ENCODE results near the gene APOB. TPM values are rescaled to one million over a fixed set of nuclear protein-coding genes. Genes with fewer than 3 reads are reported as not detected.

Gene APOB
- total and polyA plus RNA-seq, 2 of the 13 experiments (the other 11 are each of a cell fraction or from before 2014, with no cell fraction given): 1,569 to 2,515 TPM

GRCh38 chr2:21070341-21071257, 26.7 kb upstream of the APOB start (continued):
- TF ChIP-seq ZNF646 (CRISPR knock-in tag; IDR thresholded peaks at IDR 0.05) (no peak; the same call in 1 of the 2 replicates), MIXL1 (CRISPR knock-in tag; IDR thresholded peaks at IDR 0.05) (peak; percentile 69), IKZF5 (CRISPR knock-in tag; IDR thresholded peaks at IDR 0.05) (peak; percentile 91), MAX (IDR thresholded peaks at IDR 0.05) (peak; percentile 67), FOXC1 (CRISPR knock-in tag; IDR thresholded peaks at IDR 0.05; ENCODE audit: borderline replicate concordance) (peak; percentile 92; the same call in 1 of the 2 replicates), ZNF790 (CRISPR knock-in tag; IDR thresholded peaks at IDR 0.05; ENCODE audit: borderline replicate concordance) (peak; percentile 37; the same call in 1 of the 2 replicates), ATAD3A (CRISPR knock-in tag; IDR thresholded peaks at IDR 0.05) (no peak), ZNF331 (CRISPR knock-in tag; IDR thresholded peaks at IDR 0.05) (peak; percentile 91), NCOR1 (IDR thresholded peaks at IDR 0.05; ENCODE audit: borderline replicate concordance, low read length) (peak; percentile 87), SCMH1 (CRISPR knock-in tag; IDR thresholded peaks at IDR 0.05; ENCODE audit: borderline replicate concordance) (no peak), ZFP36L2 (CRISPR knock-in tag; IDR thresholded peaks at IDR 0.05) (no peak), ZNF563 (CRISPR knock-in tag; IDR thresholded peaks at IDR 0.05) (no peak), ZSCAN31 (CRISPR knock-in tag; IDR thresholded peaks at IDR 0.05; ENCODE audit: low read depth) (peak; percentile 78; the same call in 1 of the 2 replicates), ZNF792 (CRISPR knock-in tag; IDR thresholded peaks at IDR 0.05) (peak; percentile 72), ZNF431 (CRISPR knock-in tag; IDR thresholded peaks at IDR 0.05; ENCODE audit: borderline replicate concordance, low read depth) (peak; percentile 90; the same call in 1 of the 2 replicates), KLF9 (CRISPR knock-in tag; IDR thresholded peaks at IDR 0.05; ENCODE audit: low read depth) (0 out of 2 replicates have a peak, but pooled peaks have one; percentile 61), ZNF746 (CRISPR knock-in tag; IDR thresholded peaks at IDR 0.05) (peak; percentile 73; the same call in 1 of the 2 replicates), DNMT3B (CRISPR knock-in tag; conservative IDR thresholded peaks at IDR 0.05) (peak; percentile 97)
- TF ChIP-seq, protein P1, sequence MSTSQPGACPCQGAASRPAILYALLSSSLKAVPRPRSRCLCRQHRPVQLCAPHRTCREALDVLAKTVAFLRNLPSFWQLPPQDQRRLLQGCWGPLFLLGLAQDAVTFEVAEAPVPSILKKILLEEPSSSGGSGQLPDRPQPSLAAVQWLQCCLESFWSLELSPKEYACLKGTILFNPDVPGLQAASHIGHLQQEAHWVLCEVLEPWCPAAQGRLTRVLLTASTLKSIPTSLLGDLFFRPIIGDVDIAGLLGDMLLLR (CRISPR knock-in tag; IDR thresholded peaks at IDR 0.05): no peak
- TF ChIP-seq, protein P2, sequence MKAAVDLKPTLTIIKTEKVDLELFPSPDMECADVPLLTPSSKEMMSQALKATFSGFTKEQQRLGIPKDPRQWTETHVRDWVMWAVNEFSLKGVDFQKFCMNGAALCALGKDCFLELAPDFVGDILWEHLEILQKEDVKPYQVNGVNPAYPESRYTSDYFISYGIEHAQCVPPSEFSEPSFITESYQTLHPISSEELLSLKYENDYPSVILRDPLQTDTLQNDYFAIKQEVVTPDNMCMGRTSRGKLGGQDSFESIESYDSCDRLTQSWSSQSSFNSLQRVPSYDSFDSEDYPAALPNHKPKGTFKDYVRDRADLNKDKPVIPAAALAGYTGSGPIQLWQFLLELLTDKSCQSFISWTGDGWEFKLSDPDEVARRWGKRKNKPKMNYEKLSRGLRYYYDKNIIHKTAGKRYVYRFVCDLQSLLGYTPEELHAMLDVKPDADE (CRISPR knock-in tag; IDR thresholded peaks at IDR 0.05): no peak

All from HepG2 (cell line).